Activated CD8-positive, alpha-beta T cell treated with anti-CD3 and anti-CD28 coated beads for 36 hours (primary cell): ENCODE results near the gene DAPK1. TPM values are rescaled to one million over a fixed set of nuclear protein-coding genes. Genes with fewer than 3 reads are reported as not detected.

Experiments used
- ATAC-seq: fragments of 200-7000 bp; cut with Tn5 transposase; one replicate; pipeline ENCODE4 v1.10.0; 2021; ENCODE audit warnings: mild to moderate bottlenecking, moderate library complexity
- CTCF ChIA-PET: fragments of 350-600 bp; sonication (Branson Sonifier 250); formaldehyde crosslinking; loops from one replicate; lab custom pipeline; 2021; ENCODE audit warnings: antibody characterized with exemption; lab: Charles Lee
- POLR2A ChIA-PET: fragments of 350-600 bp; sonication (Branson Sonifier 250); formaldehyde crosslinking; loops from one replicate; lab custom pipeline; 2021; ENCODE audit warnings: antibody characterized with exemption; lab: Charles Lee
- DNase-seq: peaks from one replicate; pipeline ENCODE4 v3.0.0-alpha.2; 2020
- H3K27ac Mint-ChIP-seq: one replicate; pipeline ENCODE4 v1.8.0; 2021; ENCODE audit warnings: mild to moderate bottlenecking, mixed read lengths
- H3K27me3 Mint-ChIP-seq: one replicate; pipeline ENCODE4 v1.8.0; 2021; ENCODE audit warnings: mixed read lengths
- H3K36me3 Mint-ChIP-seq: one replicate; pipeline ENCODE4 v1.8.0; 2021; ENCODE audit warnings: low read depth, mixed read lengths
- H3K4me1 Mint-ChIP-seq: one replicate; pipeline ENCODE4 v1.8.0; 2021; ENCODE audit warnings: low read depth, mixed read lengths
- H3K4me3 Mint-ChIP-seq: one replicate; pipeline ENCODE4 v1.8.0; 2021; ENCODE audit warnings: mild to moderate bottlenecking, moderate library complexity, mixed read lengths
- H3K9me3 Mint-ChIP-seq: one replicate; pipeline ENCODE4 v1.8.0; 2021; ENCODE audit warnings: mixed read lengths
- intact Hi-C: fragments of 100-400 bp; cut with micrococcal nuclease; formaldehyde crosslinking; loops from one replicate; pipeline ENCODE4 v1.10.0; 2022
- total RNA-seq, 2 experiments: library from RNA; stranded (reverse); gene quantifications; one replicate each; pipeline ENCODE4 v1.2.3, GENCODE V29; 2021
- TF ChIP-seq, protein P1 (sequence below): fragments of 200-600 bp; IDR thresholded peaks from one replicate; pipeline ENCODE4 v1.8.0; 2022; ENCODE audit warnings: antibody characterized with exemption, mild to moderate bottlenecking

The DAPK1 gene
- total RNA-seq, 2 experiments from 2014 or later: 1.7 to 2.1 TPM

DNA sequence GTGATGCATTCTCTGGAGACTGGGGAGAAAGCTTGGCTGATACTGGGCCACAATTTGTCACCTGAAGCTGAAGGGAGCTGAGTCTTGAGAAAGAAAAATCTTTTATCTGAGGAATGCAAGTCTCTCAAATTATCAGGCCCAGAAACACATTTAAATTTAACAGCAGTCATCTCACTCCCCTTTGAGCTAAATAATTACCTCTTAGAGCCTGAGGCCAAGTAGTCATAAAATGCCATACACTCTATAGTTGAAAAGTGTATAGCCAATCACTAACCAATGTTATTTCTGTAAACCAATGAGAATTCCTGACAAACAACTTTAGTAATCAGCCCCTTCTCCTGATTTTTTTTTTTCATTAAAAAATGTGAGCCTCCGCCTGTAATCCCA lies 32.7 kb upstream of the DAPK1 start:
- Mint-ChIP-seq H3K36me3 (no peaks in the 10 kb centered on the region), H3K27ac (peak overlapping the region; percentile 62), H3K4me1 (peaks cover 12% of the 10 kb centered on the region), H3K9me3 (no peaks in the 10 kb centered on the region), H3K27me3 (no peaks in the 10 kb centered on the region), H3K4me3 (no peak overlapping the region)
- intact Hi-C loops: no loop called here
- ATAC-seq (no peak), DNase-seq (no peak)
- POLR2A ChIA-PET: no interaction called here
- TF ChIP-seq, protein P1, sequence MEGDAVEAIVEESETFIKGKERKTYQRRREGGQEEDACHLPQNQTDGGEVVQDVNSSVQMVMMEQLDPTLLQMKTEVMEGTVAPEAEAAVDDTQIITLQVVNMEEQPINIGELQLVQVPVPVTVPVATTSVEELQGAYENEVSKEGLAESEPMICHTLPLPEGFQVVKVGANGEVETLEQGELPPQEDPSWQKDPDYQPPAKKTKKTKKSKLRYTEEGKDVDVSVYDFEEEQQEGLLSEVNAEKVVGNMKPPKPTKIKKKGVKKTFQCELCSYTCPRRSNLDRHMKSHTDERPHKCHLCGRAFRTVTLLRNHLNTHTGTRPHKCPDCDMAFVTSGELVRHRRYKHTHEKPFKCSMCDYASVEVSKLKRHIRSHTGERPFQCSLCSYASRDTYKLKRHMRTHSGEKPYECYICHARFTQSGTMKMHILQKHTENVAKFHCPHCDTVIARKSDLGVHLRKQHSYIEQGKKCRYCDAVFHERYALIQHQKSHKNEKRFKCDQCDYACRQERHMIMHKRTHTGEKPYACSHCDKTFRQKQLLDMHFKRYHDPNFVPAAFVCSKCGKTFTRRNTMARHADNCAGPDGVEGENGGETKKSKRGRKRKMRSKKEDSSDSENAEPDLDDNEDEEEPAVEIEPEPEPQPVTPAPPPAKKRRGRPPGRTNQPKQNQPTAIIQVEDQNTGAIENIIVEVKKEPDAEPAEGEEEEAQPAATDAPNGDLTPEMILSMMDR: no peak
- CTCF ChIA-PET: no interaction called here

DNA sequence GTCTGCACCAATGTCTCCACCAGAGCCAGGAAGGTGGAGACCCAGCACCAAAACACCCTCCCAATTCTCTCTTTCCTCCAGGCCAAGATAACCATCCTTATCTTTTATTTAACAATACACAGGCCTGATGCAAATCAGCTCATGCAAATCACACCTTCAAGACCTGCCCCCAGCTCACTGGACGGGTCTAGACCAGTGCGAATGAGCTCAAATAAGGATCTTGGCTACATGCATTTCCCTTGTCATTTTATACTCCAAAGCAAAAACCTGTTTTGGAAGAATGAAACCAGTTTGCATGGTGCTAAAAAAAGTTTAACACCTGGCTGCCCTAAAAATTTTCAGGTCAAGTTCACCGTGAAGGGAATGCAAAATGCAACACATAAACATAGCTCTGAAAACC lies 31.9 kb upstream of the DAPK1 start:
- DNase-seq: no peak
- TF ChIP-seq, protein P1: no peak
- Mint-ChIP-seq H3K9me3 (no peaks in the 10 kb centered on the region), H3K4me1 (peaks cover 12% of the 10 kb centered on the region), H3K36me3 (no peaks in the 10 kb centered on the region), H3K4me3 (no peak overlapping the region), H3K27me3 (no peaks in the 10 kb centered on the region), H3K27ac (no peak overlapping the region)
- POLR2A ChIA-PET: no interaction called here
- ATAC-seq: no peak
- CTCF ChIA-PET: interaction anchor here (0.7 kb wide), 1 partner anchor 10 kb away, joined by 3 read pairs; no protein-coding TSS in a partner anchor
- intact Hi-C loops: no loop called here

DNA sequence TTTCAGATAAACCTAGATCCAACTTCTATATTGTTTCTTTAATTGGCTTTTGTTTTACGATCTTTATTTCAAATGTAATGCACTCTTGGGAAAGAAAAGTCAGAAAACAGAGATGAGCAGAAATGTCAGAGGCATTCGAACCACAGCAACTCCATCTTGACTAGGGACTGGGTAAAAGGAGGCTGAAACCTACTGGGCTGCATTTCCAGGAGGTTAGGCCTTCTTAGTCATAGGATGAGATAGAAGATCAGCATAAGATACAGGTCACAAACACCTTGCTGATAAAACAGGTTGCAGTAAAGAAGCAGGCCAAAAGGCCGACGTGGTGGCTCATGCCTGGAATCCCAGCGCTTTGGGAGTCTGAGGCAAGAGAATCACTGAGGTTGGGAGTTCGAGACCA lies 30.5 kb upstream of the DAPK1 start:
- POLR2A ChIA-PET: no interaction called here
- Mint-ChIP-seq H3K4me3 (no peak overlapping the region), H3K27me3 (no peaks in the 10 kb centered on the region), H3K9me3 (no peaks in the 10 kb centered on the region), H3K27ac (no peak overlapping the region), H3K36me3 (no peaks in the 10 kb centered on the region), H3K4me1 (peaks cover 12% of the 10 kb centered on the region)
- TF ChIP-seq, protein P1: no peak
- no peak for ATAC-seq
- CTCF ChIA-PET: no interaction called here
- intact Hi-C loops: no loop called here
- no peak for DNase-seq

GRCh38 chr9:87469793-87470465 lies 27.7 kb upstream of the DAPK1 start:
- H3K9me3 Mint-ChIP-seq: no peaks in the 10 kb centered on the region
- no peaks in the 10 kb centered on the region for H3K36me3 Mint-ChIP-seq
- no peaks in the 10 kb centered on the region for H3K27me3 Mint-ChIP-seq
- no peak overlapping the region for H3K27ac Mint-ChIP-seq
- TF ChIP-seq, protein P1: no peak
- H3K4me3 Mint-ChIP-seq: no peak overlapping the region
- no peak for ATAC-seq
- POLR2A ChIA-PET: no interaction called here
- CTCF ChIA-PET: no interaction called here
- intact Hi-C loops: no loop called here
- no peak for DNase-seq
- H3K4me1 Mint-ChIP-seq: peaks cover 2% of the 10 kb centered on the region

DNA sequence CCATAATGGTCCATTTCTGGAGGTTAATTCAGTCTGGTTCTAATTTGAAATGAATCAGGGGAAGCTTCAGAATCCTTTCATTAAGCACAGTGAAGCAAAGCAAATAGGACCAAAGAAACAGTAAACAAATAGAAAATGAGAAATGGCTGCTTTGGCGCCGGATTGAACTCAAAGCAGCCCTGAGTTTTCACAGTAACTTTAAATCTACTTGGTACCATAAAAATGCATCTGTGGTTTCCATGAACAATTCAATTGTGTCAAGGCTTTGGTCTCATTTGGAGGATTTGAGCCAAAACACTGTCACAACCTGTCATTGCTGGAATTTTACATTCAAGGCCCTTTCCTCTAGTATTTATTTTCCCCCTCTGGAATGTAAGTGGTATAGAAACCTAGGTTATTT lies 25.9 kb upstream of the DAPK1 start:
- ATAC-seq (no peak), DNase-seq (no peak)
- Mint-ChIP-seq H3K4me1 (peaks cover 4% of the 10 kb centered on the region), H3K36me3 (no peaks in the 10 kb centered on the region), H3K9me3 (no peaks in the 10 kb centered on the region), H3K27ac (no peak overlapping the region), H3K27me3 (no peaks in the 10 kb centered on the region), H3K4me3 (no peak overlapping the region)
- CTCF ChIA-PET: no interaction called here
- POLR2A ChIA-PET: no interaction called here
- intact Hi-C loops: no loop called here
- TF ChIP-seq, protein P1: no peak
